ENCODE measurements around the gene RIN2.

Gene RIN2

DNA sequence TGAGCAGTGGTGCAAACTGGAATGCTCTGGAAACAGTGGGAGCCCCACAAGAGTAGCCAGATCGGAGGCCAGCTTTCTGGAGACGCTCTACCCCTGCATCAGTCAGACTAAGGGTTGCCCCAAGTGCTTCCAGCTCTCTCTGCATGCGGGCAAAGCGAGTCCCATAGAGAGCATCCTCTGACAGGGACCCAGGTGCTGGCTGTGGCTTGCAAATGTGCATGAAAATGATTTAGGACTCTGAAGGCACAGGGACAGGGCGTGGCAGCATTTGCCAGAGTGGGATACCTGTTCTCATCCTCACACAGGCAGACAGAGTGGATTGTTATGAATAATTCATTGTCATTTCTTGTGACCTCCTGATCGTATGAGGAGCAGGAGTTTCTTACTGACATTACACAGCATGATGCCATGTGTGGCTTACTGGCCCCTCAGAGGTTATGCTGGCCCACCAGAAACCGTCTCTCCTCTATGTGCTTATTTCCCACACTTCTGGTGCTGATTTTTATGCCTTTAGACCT lies 10.3 kb downstream of the RIN2 start:
- DNase-seq: no peak

DNA sequence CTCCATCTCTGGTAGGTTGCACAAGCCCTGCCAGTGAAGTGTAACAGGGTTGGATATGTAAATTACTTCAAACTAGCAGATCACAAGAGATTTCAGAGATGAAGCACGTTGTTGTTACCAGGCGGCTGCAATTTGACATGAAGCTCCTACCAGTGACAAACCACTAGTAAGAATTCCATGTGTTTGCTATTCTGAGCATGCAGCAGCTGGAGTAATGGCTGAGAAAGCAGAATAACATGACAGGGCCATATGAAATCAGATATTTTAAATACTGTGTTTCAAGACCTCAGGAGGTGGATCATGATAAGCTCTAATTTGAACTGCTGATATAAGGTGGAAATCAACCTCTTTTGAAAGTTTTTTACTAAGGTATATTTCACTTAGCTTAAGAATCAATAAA lies 11.4 kb downstream of the RIN2 start:
- DNase-seq: no peak

DNA sequence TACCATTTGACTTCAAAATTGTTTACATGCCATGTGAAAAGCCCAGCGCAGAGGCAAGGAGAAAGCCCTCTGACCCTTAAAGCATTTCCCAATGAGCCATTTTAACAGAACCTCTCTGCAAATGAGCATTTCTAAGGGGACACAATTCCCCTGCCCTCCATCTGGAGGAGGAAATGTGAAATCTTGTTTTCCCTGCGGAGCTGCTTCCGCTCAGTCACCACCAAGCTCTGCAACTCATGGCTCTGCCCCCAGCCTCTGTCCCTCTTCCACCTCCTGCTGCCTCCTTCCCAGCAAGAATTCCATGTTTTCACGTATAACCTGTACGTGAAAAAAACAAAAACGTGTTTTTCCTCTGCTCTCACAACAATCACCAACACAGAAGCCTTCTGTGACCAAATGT lies 12.3 kb downstream of the RIN2 start:
- DNase-seq: no peak

DNA sequence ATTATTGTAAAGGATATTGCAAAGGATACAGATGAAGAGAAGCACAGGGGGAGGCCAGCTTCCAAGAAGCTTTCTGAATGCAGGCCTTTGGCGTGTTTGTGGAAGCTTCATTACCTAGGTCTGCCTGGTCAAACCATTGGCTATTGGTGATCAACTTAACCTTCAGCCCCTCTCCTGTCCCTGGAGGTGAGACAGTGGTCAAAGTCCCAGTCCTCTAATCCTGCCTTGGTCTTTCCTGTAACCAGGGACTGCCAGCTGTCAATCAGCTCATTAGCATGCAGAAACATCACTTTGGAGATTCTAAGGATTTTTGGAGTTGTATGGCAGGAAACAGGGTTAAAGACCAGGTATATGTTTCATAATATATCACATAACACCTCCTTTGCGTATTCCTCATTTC lies 13.0 kb downstream of the RIN2 start:
- no peak for DNase-seq

DNA sequence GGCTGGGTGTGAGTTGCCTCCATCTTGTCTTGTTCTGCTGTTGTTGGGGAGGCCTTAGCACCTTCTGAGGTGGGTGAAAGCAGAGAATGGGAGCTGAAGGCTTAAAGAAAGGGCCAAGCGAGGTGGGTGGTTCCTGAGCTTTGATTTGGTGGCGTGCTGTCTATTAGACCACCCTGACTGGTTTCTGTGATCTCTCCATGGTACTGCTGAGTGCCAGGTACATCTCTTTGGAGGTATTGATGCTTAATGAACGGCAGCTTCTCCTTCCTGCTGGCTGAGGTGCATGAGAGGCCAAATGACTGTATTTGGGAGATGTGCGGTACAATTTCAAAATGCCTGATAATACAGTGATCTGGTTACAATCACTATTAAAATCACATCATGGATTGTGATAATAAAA lies 15.4 kb downstream of the RIN2 start:
- DNase-seq: no peak

DNA sequence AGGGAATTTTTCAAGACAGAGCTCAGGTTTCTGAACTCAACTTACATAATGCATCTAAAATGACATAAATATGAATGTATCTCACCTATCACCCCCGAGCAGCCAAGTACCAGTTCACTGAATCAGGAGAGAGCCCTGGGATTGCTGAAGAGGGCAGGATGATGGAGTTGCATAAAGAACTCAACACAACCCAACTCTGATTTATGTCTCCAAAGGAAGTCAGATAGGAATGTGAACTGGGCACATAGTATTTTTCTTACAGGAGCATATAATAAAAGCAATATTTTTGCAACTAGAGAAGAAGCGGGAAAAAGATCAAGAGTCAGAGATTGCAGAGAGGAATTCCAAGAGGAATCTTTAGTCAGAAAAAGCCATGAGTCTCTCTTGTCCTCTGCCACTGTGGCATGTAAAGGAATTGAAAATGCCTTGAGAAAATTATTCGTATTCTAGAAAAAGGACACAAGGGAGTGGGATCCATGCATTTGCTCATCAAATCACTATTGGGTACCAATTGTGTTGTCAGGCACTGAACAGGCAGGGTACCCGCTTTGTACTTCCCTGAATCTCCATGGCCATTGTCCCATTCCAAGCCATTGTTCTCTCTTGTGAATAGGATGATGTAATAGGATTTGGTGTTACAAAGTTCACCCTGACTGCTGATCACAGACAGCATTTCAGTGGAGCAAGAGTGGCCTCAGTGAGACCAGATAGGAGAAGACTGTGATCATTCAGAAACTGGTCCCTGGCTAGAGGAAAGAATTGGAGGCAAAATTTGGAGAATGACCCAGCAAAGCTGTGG lies 16.3 kb downstream of the RIN2 start:
- DNase-seq: no peak

DNA sequence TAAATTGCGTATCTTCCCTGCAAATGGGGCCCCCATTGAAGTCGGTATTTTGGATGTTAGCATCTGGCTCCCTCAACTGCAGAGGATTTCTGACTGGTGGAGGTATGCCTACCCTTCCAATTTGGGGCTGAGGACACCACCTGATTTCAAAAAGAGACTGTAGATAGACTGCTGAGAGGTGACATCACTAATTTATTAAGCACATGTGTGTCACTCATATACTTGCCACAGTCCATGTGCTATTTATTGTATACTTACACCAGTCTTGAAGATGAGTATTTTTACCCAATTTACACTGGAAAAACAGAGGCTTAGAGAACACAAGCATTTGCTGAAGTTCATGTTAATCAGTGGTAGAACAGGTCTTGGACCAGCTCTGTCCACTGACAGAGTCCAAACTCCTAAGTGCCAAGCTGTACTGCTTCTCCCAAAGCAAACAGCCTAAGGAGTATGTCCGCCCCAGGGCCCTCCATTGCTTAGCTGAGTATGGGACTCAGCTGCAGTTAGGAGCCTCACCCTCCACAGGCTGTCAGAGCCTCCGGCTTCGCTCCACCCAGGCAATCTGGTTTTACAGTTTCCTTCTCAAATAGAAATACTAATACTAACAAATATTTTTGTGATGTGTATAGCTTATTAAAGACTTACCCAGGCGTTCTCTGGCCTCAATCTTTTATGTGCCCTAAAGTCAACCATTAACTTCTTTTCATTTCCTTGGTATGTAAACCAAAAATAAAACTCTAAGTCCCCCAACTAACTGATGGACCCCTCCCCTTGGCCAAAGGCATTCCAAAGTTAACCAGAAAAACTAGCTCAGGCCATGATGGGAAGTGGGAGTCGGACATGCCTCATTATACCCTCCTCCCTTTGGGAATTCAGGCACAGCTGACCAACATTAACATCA lies 17.5 kb downstream of the RIN2 start:
- DNase-seq: no peak

DNA sequence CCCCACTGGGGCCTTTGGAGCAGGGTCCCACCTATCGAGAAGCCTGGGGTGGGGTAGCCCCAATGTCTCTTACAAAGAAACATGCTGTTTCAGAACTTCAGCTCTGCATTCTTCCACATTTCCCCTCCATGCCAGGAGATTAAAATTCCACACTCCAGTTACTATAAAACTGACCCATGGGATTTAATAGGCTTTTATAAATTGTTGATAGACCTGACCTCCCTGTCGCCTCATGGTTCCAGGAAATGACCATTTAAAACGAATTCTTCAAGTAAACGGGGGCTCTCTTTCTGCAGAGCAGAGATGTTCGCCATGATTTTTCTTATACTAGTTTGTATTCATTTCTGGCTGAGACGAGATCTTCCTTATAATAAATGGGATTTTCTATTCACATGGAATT lies 19.3 kb downstream of the RIN2 start:
- no peak for DNase-seq

DNA sequence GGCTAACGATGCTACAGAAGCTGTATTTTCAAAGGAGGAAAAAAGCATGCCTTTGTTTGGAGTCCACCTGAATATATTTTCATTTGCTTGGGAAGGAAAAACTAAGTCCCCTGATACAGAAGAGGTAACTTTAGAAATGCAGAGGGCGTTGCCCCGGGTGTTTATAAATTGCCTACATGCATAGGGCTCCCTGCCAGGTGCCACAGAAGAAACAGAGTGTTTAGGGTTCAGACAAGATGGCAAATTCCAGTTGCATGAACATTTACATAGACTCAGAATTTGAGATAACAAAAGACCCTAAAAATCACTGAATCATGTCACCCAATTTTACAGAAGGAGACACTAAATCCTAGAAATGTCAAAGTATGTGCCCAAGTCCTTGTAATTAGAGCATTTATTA lies 19.9 kb downstream of the RIN2 start:
- DNase-seq: no peak

DNA sequence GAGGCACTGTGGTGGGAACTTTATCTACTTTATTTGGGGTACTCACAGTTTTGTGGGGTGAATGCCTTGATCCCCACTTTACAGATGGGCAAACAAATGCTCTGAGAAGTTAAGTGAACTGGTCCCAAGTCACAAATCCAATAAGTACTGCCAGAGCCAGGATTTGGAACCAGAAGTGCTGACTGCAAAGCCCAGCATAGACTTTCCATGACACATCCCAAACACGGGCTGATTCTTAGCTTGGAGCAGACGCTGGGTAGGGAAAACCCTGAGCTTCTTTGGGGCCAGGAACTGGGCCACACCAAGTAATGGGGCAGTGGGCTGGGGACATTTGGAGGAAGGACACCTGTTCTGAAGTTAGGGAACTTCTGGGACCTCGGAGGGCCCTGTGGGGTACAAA lies 20.3 kb downstream of the RIN2 start:
- no peak for DNase-seq

DNA sequence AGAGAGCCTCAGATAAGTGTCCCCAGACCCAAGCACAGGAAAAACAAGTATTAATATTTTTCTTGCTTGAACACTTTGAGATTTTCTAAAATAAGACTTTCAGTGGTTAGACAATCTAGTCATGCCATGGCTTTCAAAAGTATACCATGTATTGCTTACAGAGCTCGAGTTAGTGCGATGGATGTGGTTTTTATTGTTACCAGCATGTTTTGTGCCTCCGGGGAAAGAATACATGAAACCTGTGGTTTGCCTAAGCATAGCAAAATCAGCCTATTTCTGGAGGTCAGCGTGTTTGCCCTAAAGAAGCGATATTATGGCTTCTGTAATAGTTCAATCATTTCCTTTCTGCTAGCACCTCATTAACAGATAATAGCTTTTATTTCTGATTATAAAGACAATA lies 21.6 kb downstream of the RIN2 start:
- no peak for DNase-seq

DNA sequence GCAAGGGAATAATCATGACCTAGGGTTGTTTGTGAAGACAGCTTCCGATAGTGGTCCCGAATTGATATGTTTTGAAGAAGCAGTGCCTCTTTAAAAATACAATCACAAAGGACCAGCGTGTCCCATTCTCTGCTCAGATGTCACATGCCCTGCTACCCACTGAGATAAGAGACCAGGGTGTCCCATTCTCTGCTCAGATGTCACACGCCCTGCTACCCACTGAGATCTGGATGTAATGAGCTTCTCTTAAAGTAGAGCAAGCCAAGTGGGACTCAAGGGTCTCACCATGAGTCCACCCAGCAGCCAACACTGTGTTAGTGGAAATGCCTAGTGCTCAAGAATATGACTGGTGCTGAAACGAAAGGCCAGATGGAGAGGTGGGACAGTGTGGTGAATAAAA lies 22.2 kb downstream of the RIN2 start:
- no peak for DNase-seq

DNA sequence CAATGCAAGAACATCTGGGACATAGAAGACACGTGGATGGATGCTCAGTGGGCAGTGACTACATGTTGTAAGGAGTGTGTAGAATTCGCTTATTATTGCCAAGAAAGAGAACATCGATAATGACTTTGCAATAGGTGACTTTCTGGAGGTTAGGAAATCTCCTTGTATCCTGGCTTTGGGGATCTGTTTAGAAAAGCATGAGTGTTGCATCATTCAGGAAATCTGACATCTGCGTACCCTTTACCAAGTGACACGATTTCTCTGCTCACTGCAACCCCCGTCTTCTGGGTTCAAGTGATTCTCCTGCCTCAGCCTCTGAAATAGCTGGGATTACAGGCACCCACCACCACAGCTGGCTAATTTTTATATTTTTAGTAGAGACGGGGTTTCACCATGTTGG lies 23.2 kb downstream of the RIN2 start:
- DNase-seq: no peak

DNA sequence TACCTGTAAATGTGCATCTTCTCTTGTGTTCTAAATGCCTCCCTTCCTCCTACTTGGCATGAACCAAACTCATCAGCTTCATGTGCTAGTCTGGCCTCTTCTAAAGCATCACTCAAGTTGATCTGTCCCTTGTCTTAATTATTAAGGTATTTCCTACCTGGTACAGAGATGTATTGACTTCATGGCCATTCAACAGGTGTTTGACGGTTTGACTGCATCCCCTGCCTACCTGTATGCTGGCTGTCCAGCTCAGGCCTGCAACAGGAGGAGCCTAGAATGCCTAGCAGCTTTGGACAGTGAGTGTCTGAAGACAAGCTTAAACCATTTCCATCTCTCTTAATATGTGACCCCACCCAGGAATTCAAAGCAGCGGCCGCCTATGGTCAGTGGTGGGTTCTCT lies 24.6 kb downstream of the RIN2 start:
- no peak for DNase-seq

DNA sequence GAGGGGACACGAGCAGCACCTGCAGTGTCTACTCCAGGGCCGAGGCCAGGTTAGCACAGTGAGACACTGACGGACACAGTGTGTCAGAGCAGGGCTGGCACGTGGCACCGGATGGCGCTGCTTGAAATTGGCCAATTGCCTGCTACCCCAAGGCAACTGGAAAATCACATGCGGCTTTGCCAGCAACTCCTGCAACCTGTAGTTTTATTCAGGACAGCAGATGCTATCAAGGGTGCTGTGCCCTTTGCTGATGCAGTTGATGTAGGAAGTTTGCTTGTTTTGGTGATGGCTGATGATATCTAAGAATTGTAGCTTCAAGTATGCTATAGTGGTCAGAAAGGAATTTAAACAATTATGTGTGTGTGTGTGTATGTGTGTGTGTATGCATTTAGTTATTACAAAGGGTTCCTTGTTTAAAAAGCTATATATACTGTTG lies 25.9 kb downstream of the RIN2 start:
- no peak for DNase-seq

DNA sequence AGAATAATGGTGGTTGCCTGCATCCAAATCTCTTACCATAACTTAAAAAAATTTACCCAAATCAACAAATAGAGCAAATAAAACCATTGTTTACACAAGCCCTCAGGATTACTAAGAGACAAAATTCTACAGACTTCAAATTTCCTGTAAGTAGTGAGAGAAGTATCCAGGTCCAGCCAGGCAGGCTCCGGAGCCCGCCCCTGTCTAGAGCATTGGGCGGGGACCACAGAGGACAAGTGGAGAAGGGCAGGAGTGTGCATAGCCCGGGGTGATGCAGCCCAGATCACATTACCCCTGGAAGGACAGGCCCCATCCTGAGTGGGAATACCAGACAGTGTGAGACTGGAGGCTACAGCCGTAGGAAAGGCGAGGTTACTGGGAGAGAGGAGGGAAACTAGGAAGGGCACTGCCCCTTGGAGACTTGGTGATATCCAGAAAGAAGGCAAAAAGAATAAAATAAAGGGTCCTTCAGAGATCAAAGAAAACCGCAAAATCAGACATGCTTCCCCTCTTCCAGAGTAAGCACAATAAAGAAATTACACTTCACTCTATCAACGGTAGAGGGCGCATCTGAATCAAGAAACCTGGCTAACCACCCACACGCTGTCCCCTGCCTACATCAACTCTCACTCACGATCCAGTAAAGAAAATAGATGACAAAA lies 26.6 kb downstream of the RIN2 start:
- peak; percentile 29 to 35 for DNase-seq

DNA sequence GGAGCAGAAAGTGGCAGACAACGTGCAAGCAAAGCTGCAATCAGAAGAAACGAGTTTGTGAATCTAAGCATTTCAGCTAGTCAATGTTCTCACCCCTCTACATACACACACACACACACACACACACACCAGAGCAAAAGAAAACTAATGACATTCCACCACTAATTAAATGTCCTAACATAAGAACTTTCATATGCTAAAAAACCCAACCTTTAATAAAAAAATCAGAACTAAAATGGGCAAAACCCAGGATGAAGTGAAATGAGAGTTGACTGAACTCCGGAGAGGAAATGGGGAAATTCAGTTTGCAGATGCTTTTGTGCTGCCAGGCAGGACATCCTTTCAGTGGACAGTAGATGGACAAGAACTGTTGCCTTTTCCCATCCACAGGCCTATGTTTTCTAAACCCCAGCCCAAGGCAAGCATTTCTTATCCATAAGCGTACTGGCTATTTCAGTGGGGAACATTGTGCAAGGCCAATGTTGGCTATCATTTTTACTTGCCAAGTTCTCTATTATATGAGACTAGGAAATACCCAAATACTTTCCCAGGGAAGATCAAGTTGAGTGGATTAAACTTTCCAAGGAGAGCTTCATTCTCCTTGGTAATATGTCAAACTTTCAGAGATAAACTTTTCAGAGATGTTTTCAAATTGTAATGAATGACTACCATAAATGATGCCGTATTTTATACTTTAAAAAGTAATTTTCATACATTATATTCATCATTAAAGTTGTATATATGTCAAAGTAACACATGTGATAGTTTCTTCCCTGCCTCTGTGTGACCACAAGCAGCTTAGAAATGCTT lies 27.3 kb downstream of the RIN2 start:
- no peak for DNase-seq

DNA sequence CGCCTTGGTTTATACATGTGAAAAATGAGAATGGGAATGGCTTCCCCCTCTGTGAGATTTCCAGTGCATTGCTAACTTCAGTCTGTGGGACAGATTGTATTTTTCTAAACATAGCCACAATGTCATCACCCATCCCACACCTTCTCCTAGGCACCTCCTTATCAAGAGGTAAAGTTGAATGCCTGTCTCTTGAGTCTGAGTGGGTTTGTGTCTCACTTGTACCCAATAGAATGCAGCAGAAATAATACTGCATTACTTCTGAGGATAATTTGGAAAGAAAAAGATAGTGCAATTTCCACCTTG lies 27.9 kb downstream of the RIN2 start:
- DNase-seq: no peak

DNA sequence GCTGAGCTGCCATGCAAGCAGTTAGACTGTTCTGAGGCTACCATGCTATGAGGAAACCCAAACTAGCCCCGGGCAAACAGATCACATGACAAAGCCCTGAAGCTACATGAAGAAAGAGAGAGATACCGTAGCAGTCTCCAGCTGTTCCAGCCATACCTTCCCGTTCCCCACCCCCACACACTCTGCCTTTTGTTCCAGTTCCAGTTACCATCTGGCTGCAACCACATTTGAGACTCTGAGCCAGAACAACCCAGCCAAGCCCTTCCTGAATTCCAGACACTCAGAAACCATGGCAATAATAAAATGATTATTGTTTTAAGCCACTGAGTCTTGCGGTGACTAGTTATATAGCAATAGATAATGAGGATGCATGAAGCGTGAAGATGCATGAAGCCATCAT lies 28.3 kb downstream of the RIN2 start:
- no peak for DNase-seq

DNA sequence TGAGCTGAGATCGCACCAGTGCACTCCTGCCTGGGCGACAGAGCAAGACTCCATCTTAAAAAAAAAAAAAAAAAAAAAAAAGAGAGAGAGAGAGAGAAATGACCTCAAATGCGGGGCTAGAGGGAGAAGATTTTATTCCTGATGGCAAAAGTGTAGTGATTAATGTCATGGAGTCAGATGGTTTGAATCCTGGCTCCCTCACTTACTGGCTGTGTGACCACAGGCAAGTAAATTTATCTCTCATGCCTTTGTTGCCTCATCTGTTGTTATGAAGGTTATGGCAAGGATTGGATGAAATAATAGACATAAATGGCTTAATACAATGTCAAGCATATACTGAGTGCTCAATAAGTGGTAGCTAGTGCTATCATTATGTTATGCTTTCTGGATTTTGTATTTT lies 29.3 kb downstream of the RIN2 start:
- DNase-seq: no peak

DNA sequence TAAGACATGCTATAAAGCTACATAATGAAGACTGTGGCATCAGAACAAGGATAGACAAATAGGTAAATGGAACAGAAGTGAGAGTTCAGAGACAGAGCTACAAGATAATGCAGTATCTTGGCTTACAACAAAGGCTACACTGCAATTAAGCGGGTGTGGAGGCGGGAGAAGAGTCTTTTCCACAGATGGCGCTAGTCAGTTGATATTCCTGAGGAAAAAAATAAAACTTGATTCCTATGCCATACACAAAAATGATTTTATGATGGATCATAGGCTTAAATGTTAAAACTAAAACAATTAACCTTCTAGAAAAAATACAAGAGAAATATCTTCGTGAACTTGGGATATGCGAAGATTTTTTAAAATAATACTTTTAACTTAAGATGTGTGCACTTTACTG lies 31.0 kb downstream of the RIN2 start:
- DNase-seq: no peak

DNA sequence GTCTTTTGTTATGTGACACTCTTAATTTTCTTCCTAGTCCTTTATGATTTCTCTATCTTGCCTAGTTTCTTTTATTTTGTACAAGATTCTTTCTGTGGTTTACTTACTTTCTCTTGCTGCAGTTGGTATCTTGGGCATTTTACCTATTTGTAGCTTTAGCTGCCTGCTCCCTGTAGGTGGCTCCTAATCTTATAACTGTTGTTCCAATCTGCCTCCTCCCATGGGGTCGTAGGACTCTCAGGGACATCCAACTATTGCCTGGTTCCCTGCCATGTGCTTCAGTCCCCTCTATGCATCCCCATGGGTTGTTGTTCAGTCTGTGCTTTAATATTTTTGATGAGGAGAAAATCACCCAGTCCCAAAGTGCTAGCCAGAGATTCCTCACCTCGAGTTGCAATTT lies 31.4 kb downstream of the RIN2 start:
- no peak for DNase-seq

DNA sequence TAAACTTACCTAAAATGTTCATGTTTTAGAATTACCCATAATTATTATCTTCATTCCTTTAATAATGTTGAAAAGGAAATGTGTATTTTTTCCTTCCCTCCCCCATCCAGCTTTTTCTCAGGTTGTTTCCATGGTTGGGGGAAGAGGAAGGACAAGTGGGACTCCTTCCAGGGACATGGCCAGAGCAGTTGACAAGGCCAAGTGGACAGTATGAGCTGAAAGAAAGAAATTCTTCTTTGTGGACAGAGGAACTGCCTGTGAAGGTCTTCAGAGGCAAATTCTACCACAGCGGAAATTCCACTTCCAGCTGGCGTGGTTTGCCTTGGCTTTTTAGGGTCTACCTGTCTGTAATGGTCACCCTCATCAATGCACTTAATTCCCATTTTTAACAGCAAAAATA lies 33.8 kb downstream of the RIN2 start:
- DNase-seq: no peak
